Endothelial cell of umbilical vein (primary cell): ENCODE results near the gene ZNF213.

Experiments used
- POLR2A ChIP-seq: IDR thresholded peaks from 2 replicates; pipeline ENCODE4 v1.6.1; 2012; ENCODE audit warnings: low read depth, mild to moderate bottlenecking, control low read depth, low read length
- TF ChIP-seq, protein P1 (sequence below), 2 donors: IDR thresholded peaks; 1 replicate in 1 of 2; 2 replicates in 1 of 2; pipeline ENCODE4 v1.5.1; 2011; ENCODE audit warnings: low read length in 2 of 2, mild to moderate bottlenecking in 2 of 2, moderate library complexity in 2 of 2, control low read depth in 1 of 2, inconsistent platforms in 1 of 2, low read depth in 1 of 2; ENCODE audit not compliant: insufficient read depth in 1 of 2; ENCODE audit errors: extremely low read depth in 1 of 2

- TF ChIP-seq POLR2A = no peak
- TF ChIP-seq, protein P1, sequence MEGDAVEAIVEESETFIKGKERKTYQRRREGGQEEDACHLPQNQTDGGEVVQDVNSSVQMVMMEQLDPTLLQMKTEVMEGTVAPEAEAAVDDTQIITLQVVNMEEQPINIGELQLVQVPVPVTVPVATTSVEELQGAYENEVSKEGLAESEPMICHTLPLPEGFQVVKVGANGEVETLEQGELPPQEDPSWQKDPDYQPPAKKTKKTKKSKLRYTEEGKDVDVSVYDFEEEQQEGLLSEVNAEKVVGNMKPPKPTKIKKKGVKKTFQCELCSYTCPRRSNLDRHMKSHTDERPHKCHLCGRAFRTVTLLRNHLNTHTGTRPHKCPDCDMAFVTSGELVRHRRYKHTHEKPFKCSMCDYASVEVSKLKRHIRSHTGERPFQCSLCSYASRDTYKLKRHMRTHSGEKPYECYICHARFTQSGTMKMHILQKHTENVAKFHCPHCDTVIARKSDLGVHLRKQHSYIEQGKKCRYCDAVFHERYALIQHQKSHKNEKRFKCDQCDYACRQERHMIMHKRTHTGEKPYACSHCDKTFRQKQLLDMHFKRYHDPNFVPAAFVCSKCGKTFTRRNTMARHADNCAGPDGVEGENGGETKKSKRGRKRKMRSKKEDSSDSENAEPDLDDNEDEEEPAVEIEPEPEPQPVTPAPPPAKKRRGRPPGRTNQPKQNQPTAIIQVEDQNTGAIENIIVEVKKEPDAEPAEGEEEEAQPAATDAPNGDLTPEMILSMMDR (IDR thresholded peaks at IDR 0.05; ENCODE audit: extremely low read depth in 1 of 2, insufficient read depth in 1 of 2, low read depth in 1 of 2, low read length in 2 of 2) = no peak
Observed at GRCh38 chr16:3165111-3165822, 30.4 kb downstream of the ZNF213 start.
